Gastrocnemius medialis (tissue), 4 donors: Measurements from ENCODE around the gene COL20A1.

Source experiments
- CTCF ChIP-seq, 5 experiments: fragments of 450-650 bp in 3 of 5; fragments of 200-600 bp in 2 of 5; sonication (generic) in 2 of 5; IDR thresholded peaks in 4 of 5; conservative IDR thresholded peaks in 1 of 5; 1 replicate in 4 of 5; 2 replicates in 1 of 5; pipeline ENCODE4 v1.5.1; 2016 to 2019; ENCODE audit warnings: antibody characterized with exemption in 5 of 5, mild to moderate bottlenecking in 3 of 5, moderate library complexity in 3 of 5
- POLR2A ChIP-seq, 2 donors: fragments of 450-650 bp; IDR thresholded peaks; one replicate each; pipeline ENCODE4 v1.6.1; 2017; ENCODE audit warnings: antibody characterized with exemption in 2 of 2, mild to moderate bottlenecking in 2 of 2, moderate library complexity in 2 of 2

- TF ChIP-seq POLR2A (IDR thresholded peaks at IDR 0.05) (no peak), CTCF (IDR thresholded peaks at IDR 0.05 in 4 of 5, conservative IDR thresholded peaks at IDR 0.05 in 1 of 5) (no peak)
Measured at GRCh38 chr20:63323357-63323981, 30.5 kb downstream of the COL20A1 start.
